PC-3 (cell line): Measurements from ENCODE around the gene SLC6A18.

Experiments
- EZH2 ChIP-seq: fragments of 300-600 bp; sonication (generic); IDR thresholded peaks from one replicate; pipeline ENCODE4 v1.6.1; 2017; ENCODE audit warnings: antibody characterized with exemption, mild to moderate bottlenecking, low read length; ENCODE audit not compliant: unreplicated experiment
- TF ChIP-seq, protein P1 (sequence below): fragments of 300-600 bp; sonication (generic); conservative IDR thresholded peaks from 2 replicates; pipeline ENCODE4 v1.5.1; 2017; ENCODE audit warnings: antibody characterized with exemption, low read depth, mild to moderate bottlenecking, low read length

- TF ChIP-seq, protein P1, sequence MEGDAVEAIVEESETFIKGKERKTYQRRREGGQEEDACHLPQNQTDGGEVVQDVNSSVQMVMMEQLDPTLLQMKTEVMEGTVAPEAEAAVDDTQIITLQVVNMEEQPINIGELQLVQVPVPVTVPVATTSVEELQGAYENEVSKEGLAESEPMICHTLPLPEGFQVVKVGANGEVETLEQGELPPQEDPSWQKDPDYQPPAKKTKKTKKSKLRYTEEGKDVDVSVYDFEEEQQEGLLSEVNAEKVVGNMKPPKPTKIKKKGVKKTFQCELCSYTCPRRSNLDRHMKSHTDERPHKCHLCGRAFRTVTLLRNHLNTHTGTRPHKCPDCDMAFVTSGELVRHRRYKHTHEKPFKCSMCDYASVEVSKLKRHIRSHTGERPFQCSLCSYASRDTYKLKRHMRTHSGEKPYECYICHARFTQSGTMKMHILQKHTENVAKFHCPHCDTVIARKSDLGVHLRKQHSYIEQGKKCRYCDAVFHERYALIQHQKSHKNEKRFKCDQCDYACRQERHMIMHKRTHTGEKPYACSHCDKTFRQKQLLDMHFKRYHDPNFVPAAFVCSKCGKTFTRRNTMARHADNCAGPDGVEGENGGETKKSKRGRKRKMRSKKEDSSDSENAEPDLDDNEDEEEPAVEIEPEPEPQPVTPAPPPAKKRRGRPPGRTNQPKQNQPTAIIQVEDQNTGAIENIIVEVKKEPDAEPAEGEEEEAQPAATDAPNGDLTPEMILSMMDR, result no peak
- TF ChIP-seq EZH2, result no peak
These were observed 54.4 kb downstream of the SLC6A18 start for GRCh38 chr5:1279443-1280151.
